GM13976 (cell line): ENCODE measurements around the gene GALNT12.

Experiments used
- DNase-seq: peaks from one replicate; pipeline ENCODE4 v3.0.0; 2012; ENCODE audit warnings: low spot score
- in situ Hi-C: fragments of 300-500 bp; cut with MboI; formaldehyde crosslinking; loops from one replicate; pipeline ENCODE4 v1.12.0; 2022; ENCODE audit warnings: low sequenced_read_pairs, mixed read lengths, inconsistent platforms; ENCODE audit not compliant: unreplicated experiment
- TF ChIP-seq, protein P1 (sequence below): IDR thresholded peaks from 2 replicates; pipeline ENCODE4 v1.5.1; 2012; ENCODE audit warnings: borderline replicate concordance, mild to moderate bottlenecking; ENCODE audit not compliant: insufficient read depth; ENCODE audit errors: extremely low read depth, missing control alignments, control extremely low read depth

GALNT12 gene

DNA sequence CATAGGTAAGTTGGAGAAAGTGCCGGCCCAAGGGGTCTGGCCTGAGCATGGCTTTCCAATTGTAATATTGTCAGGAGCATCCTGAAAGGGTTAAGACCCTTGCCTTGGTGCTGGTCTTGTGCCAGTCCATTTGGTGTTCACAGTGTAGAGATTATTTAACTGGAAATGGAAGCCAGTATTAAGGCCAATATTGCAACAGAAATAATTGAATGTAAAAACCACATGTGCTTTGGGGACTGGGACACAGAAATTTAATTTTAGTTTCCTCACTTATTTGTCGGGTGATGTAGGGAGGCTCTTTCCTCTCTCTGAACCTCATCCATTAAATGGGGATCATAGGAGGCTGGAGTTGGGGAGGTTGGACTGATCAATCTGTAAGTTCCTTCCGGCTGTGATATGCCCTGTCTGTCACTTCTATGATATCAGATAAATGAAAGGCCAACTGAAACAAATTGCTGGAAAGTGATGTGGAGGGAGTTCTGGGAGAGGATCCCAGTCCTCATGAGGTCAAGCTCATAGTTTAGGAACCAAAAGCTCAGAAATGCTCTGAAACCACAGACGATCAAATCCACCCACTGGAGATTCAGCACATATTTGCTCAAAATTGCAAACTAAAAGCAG, 81.4 kb downstream of the GALNT12 start:
- TF ChIP-seq, protein P1, sequence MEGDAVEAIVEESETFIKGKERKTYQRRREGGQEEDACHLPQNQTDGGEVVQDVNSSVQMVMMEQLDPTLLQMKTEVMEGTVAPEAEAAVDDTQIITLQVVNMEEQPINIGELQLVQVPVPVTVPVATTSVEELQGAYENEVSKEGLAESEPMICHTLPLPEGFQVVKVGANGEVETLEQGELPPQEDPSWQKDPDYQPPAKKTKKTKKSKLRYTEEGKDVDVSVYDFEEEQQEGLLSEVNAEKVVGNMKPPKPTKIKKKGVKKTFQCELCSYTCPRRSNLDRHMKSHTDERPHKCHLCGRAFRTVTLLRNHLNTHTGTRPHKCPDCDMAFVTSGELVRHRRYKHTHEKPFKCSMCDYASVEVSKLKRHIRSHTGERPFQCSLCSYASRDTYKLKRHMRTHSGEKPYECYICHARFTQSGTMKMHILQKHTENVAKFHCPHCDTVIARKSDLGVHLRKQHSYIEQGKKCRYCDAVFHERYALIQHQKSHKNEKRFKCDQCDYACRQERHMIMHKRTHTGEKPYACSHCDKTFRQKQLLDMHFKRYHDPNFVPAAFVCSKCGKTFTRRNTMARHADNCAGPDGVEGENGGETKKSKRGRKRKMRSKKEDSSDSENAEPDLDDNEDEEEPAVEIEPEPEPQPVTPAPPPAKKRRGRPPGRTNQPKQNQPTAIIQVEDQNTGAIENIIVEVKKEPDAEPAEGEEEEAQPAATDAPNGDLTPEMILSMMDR, result no peak
- no peak for DNase-seq
- in situ Hi-C loops, result no loop called here

DNA sequence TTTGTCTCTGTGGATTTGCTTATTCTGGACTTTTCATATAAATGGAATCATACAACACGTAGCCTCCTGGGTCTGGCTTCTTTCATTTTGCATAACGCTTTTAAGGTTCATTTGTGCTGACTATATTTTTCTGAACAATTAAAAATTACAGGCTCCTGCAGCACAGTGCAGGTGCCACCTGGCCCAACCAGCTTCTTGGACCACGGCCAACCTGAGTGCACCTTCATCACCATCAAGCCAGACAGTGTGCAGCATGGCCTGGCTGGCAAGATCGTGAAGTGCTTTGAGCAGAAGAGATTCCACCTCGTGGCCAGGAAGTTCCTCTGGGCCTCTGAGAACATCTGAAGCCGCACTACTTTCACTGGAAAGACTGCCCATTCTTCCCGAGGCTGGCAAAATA, 82.8 kb downstream of the GALNT12 start:
- no peak for DNase-seq
- in situ Hi-C loops, result no loop called here
- TF ChIP-seq, protein P1, result no peak

DNA sequence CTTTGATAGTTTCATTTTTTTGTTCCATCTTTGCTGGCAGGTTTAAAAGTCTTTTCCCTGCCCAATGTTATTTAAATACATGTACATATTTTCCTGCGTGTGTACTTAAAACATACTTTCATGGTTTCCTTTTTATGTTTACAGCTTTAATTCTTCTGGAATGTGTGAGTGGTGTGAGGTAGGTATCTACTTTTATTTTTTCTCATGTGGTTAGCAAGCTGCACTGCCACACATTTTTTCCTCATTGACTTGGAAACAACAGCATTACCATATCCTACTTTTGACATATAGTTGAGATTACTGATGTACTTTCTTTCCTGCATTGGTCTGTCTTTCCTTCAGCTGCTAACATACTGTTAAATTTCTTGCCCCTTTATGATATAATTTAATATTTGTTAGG, 84.8 kb downstream of the GALNT12 start:
- in situ Hi-C loops, result no loop called here
- TF ChIP-seq, protein P1, result no peak
- DNase-seq, result no peak

DNA sequence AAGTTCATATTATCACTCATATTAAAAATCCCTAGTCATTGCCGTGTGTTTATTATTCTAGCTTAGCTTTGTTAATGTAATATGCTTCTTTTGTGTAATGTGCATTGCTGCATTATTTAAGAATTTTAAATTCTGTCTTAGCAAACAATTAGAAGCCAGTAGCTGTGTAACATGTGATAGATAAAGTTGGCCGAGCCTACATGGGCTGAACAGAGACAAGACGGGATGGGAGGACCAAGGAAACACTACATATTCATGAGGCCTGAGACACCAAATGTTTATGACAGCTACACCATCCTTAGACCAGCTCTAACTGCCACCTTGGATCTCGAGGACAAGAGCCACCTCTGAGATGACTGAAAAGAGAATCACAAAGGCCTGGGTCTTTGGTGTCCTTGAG, 85.2 kb downstream of the GALNT12 start:
- in situ Hi-C loops, result no loop called here
- TF ChIP-seq, protein P1, result no peak
- no peak for DNase-seq

DNA sequence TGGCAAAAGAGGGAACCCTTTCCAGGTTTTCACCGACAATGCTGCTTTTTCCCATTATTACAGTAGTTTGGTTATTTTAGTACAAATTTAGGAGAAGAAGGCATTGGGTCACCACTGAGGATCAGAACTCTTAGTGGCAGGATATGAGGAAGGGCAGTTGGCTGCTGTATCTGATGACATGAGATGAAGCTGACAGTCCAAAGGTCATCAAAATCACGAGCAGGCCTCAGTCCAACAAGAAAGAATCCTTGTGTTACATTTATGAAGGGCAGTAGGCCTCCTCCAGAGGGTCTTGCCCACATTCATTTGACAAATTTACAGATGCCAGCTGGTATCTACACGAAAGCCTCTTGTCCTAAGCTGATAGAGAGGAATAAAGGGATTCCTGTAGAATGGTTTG, 86.7 kb downstream of the GALNT12 start:
- in situ Hi-C loops, result no loop called here
- DNase-seq, result no peak
- TF ChIP-seq, protein P1, result no peak

DNA sequence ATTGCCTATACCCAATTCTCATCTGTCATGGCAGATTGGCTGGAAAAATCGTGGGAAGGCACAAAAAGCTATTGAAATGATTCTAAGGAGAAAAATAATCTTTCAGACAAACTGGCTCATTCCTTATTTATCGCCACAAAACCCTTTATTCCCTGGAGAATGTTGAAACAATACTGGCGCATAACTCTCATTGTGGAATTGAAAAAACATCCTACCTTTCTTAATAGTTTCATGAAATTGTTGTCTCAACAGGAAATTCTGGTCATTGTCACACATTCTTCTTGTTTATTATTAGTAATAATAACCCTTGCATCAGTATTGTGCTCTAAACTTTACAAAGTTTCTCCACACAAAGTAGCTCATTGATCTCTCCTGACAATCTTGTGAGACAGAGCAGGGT, 87.3 kb downstream of the GALNT12 start:
- in situ Hi-C loops, result no loop called here
- no peak for DNase-seq
- TF ChIP-seq, protein P1, result no peak

DNA sequence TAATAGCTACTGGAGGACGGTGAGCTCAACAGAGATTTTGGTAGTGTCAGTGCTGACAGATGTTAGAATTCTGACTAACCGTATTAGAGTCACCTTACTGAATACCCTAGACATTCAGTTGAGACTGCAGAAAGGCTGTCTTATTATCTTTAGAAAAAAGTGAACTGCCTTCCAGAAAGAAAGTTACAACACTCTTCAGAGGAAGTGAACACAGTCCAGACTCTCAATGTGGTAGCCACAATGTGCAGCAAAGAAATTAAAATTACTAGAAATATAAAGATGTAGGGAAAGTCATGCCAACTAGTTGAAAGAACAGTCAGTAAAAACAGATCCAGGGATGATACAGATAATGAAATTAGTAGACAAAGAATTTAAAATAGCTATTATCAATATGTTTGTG, 89.2 kb downstream of the GALNT12 start:
- in situ Hi-C loops, result no loop called here
- TF ChIP-seq, protein P1, result no peak
- no peak for DNase-seq
